Activated T-helper 1 cell treated with anti-CD3 and anti-CD28 coated beads, Interleukin-12 subunit alpha, Interleukin-12 subunit beta, Interleukin-2, Interleukin-4 antibody, amounts not matched to agents 30 ng/mL and 10 ng/mL and 1 ng/mL, durations not matched to agents 14 hours and 24 hours and 36 hours (primary cell): Measurements from ENCODE around the gene COQ5. TPM values are rescaled to one million over a fixed set of nuclear protein-coding genes. Genes with fewer than 3 reads are reported as not detected.
A peak's percentile ranks its signal among the peaks of the same experiment; 100 is the strongest.

Experiments
- DNase-seq: peaks from one replicate; pipeline ENCODE4 v3.0.0; 2021; ENCODE audit warnings: low spot score
- H3K27ac Mint-ChIP-seq: one replicate; pipeline ENCODE4 v1.8.0; 2021; ENCODE audit warnings: mild to moderate bottlenecking, mixed read lengths
- H3K27me3 Mint-ChIP-seq: one replicate; pipeline ENCODE4 v1.8.0; 2022; ENCODE audit warnings: mild to moderate bottlenecking, moderate library complexity, mixed read lengths; ENCODE audit not compliant: insufficient read depth
- H3K36me3 Mint-ChIP-seq: one replicate; pipeline ENCODE4 v1.8.0; 2021; ENCODE audit warnings: low read depth, mixed read lengths
- H3K4me1 Mint-ChIP-seq: one replicate; pipeline ENCODE4 v1.8.0; 2021; ENCODE audit warnings: low read depth, mixed read lengths
- H3K4me3 Mint-ChIP-seq: one replicate; pipeline ENCODE4 v1.8.0; 2021; ENCODE audit warnings: mild to moderate bottlenecking, moderate library complexity, mixed read lengths
- H3K9me3 Mint-ChIP-seq: one replicate; pipeline ENCODE4 v1.8.0; 2021; ENCODE audit warnings: mixed read lengths
- intact Hi-C: fragments of 100-400 bp; cut with micrococcal nuclease; formaldehyde crosslinking; loops from one replicate; pipeline ENCODE4 v1.15.1; 2024
- total RNA-seq: library from RNA; stranded (reverse); gene quantifications from 2 replicates; pipeline ENCODE4 v1.2.3, GENCODE V29; 2022

COQ5 gene
- total RNA-seq, 1 donor from 2014 or later = 27.8 TPM

DNA sequence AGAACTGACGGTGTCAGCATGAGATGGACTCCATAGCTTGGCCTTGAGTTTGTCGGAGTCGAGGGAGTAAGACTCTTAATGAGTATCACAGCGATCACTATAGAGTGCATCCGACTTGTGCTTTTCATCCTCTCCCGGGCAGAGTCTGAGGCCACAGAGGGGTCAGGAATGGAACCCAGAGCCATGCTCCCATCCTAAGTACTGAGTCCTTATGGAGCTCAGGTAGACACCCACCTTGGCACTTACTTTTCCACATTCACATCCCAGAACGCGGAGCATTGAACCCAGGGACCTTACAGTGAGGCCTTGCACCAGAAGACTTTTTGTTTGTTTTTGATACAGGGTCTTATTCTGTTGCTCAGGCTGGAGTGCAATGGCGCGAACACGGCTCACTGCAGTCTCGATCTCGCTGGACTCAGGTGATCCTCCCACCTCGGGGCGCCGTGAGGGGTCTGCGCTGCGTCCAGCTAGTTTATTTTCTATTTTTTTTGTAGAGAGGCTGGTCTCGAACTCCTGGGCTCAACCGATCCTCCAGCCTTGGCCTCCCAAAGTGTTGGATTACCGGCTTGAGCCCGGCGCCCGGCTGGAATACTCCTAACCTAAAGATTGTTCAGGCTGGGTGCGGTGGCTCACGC lies 58.7 kb downstream of the COQ5 start:
- no peaks in the 10 kb centered on the region for H3K9me3 Mint-ChIP-seq
- peak overlapping the region; percentile 95 for H3K4me3 Mint-ChIP-seq
- H3K36me3 Mint-ChIP-seq = peaks cover 21% of the 10 kb centered on the region
- intact Hi-C loops = no loop called here
- H3K27me3 Mint-ChIP-seq = peaks cover 5% of the 10 kb centered on the region
- peaks cover 55% of the 10 kb centered on the region for H3K4me1 Mint-ChIP-seq
- H3K27ac Mint-ChIP-seq = peak overlapping the region; percentile 87
- DNase-seq = peak; percentile 4

DNA sequence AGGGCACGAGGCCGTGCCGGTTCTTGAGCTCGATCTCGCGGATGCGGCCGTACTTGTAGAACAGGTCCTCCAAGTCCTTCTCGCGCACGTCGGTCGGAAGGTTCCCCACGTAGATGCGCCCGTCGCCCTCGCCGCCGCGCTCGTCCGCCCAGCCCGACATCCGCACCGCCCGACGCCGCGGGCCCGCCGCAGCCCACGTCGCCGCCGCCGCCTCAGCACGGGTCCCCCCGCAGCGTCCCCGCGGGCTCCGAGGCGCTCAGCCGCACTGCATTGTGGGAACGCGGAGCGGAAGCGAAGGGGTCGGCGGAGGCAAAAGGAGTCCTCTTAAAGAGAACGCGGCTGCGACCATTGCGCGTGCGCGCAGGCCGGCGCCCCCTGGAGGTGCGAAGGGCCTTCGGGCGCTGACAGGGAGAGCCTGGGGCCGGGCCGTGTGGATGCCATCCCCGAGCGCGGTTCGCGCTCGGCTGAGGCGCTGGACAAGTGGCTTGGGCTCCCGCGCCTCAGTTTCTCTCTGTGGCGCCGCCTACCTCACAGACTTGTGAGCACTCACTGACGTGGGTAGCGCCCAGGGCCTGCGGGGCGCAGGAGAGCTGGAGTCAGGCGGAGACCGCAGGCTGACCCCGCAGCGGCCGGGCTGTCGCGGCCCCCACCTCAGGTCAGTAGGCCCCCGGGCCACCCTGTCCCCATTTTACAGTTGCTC lies 59.4 kb downstream of the COQ5 start, which contains the start of gene SRSF9:
Gene SRSF9, minus strand, starts transcription at position 299 of the 700 bp plus-strand sequence. Its CDS starts 139 bp downstream, at position 160.
- peaks cover 2% of the 10 kb centered on the region for H3K27me3 Mint-ChIP-seq
- peak; percentile 97 for DNase-seq
- peak within 1 kb of the TSS; percentile 95 for H3K4me3 Mint-ChIP-seq
- H3K4me1 Mint-ChIP-seq = peaks cover 52% of the 10 kb centered on the region
- no peaks in the 10 kb centered on the region for H3K9me3 Mint-ChIP-seq
- peaks cover 27% of the 10 kb centered on the region for H3K36me3 Mint-ChIP-seq
- intact Hi-C loops = loop anchor here (1.0 to 10.0 kb wide), 6 partner anchors 26 to 269 kb away; partner anchors contain the start of genes COQ5, COX6A1 and RPLP0
- H3K27ac Mint-ChIP-seq = peak within 1 kb of the TSS; percentile 87

DNA sequence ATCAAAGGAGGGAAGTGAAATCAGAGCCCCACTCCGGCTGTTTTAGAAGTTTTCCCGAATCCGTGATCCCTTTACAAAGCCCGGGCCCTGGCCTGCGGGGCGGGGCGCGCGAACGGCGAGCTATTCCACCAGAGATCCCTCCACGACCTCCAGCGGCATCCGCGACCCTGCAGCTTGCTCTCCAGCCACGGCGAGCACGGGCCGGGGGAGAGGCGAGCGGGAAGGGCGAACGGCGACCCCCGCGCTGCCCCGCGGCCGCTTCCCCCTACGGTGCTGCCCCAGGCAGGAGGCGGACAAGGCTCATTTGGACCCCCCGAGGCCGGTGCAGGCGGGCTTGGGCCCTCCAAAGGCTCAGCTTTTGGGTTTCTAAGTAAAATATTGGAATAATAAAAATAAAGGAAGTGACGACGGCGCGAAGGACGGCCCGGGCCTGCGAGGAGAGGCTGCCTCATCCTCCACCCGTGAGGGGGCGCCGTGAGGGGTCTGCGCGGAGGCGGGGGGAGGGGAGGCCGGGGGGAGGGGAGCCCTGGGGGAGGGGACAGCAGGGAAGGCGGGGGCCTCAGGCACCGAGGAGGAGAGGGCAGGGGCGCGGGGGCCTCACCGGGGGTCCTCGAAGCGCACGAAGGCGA lies 60.0 kb downstream of the COQ5 start:
- Mint-ChIP-seq H3K27me3 (peaks cover 2% of the 10 kb centered on the region), H3K4me3 (peak overlapping the region; percentile 95), H3K4me1 (peaks cover 49% of the 10 kb centered on the region), H3K27ac (peak overlapping the region; percentile 77), H3K9me3 (no peaks in the 10 kb centered on the region), H3K36me3 (peaks cover 34% of the 10 kb centered on the region)
- peak; percentile 8 for DNase-seq
- intact Hi-C loops = loop anchor here (1.0 to 10.0 kb wide), 7 partner anchors 23 to 268 kb away; partner anchors contain the start of genes COQ5, COX6A1, GATC and RPLP0

DNA sequence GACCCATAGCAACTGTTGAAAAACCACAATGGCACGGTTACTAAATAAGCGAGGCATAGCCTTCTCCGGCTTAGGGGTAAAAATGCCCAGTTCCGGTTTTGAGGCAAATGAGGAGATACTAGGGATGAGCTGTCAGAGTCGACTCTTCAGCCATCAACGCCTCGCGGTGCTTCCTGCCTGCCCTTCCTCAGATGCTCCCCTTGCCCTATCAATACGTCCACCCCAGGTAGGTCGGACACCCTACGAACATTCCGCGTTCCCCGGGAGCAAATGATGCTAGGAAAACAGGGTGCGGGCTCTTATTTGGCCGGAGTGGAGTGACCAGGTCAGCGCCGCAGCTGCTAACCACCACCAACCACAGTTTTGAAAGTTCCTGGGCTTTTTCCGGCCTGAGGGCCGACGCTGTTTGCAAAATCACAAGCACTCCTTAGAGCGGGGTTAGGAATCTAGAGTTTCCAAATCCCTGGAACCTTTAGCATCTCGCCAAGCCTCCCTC lies 60.6 kb downstream of the COQ5 start:
- peak overlapping the region; percentile 77 for H3K27ac Mint-ChIP-seq
- peak overlapping the region; percentile 95 for H3K4me3 Mint-ChIP-seq
- H3K36me3 Mint-ChIP-seq = peaks cover 39% of the 10 kb centered on the region
- peak; percentile 3 for DNase-seq
- H3K9me3 Mint-ChIP-seq = no peaks in the 10 kb centered on the region
- peaks cover 2% of the 10 kb centered on the region for H3K27me3 Mint-ChIP-seq
- peaks cover 49% of the 10 kb centered on the region for H3K4me1 Mint-ChIP-seq
- intact Hi-C loops = loop anchor here (1.0 to 10.0 kb wide), 5 partner anchors 22 to 268 kb away; partner anchors contain the start of genes COQ5, GATC, RPLP0 and TRIAP1

DNA sequence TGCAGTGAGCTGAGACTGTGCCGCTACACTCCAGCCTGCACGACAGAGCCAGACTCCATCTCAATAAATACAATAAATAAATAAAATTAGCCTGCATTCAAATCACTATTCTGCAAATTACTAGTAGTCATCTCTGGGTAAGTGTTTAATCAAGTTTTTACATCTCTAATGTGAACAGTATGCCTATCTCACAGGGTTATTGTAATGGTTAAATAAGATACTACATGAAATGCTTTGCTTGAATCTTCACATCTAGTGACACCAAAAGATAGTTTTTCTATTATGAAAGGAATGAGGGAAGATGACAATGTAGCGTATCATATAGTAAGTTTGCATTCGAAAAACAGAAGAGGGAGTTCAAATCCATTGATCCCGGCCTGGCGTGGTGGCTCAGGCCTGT lies 61.5 kb downstream of the COQ5 start:
- intact Hi-C loops = loop anchor here (10.0 kb wide), 1 partner anchor 243 kb away; no protein-coding TSS in a partner anchor
- H3K9me3 Mint-ChIP-seq = no peaks in the 10 kb centered on the region
- H3K36me3 Mint-ChIP-seq = peaks cover 45% of the 10 kb centered on the region
- peaks cover 2% of the 10 kb centered on the region for H3K27me3 Mint-ChIP-seq
- peak overlapping the region; percentile 95 for H3K4me3 Mint-ChIP-seq
- H3K4me1 Mint-ChIP-seq = peaks cover 48% of the 10 kb centered on the region
- H3K27ac Mint-ChIP-seq = no peak overlapping the region
- no peak for DNase-seq

DNA sequence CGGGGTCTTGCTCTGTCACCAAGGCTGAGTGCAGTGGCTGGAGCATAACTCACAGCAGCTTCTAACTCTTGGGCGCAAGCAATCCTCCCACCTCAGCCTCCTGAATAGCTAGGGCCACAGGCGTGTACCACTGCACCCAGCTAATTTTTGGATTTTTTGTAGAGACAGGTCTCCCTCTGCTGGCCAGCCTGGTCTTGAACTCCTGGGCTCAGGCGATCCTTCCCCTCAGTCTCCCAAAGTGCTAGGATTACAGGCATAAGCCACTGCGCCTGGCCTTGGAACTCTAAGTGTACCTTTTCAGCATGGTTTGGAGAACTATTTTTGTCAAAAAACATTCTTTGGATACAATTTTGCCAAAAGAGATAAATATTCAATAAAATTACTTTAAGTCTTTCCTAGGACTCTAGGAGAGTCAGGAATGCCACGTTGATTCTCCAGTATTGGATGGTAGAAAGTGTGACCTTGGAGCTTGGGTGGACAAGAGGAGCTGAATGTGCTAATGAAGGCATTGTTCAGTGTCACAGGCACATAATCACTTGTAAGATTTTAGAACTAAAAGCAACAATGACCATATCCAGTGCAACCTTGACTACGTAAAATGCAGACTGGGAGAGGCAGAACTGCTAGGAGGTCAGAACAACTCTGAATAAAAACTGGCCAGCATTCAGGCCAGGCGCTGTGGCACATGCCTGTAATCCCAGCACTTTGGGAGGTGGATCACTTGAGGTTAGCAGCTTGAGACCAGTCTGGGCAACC lies 62.2 kb downstream of the COQ5 start:
- Mint-ChIP-seq H3K4me1 (peaks cover 41% of the 10 kb centered on the region), H3K27me3 (no peaks in the 10 kb centered on the region), H3K4me3 (peak overlapping the region; percentile 26), H3K36me3 (peaks cover 50% of the 10 kb centered on the region), H3K9me3 (no peaks in the 10 kb centered on the region), H3K27ac (no peak overlapping the region)
- peak; percentile 11 for DNase-seq
- intact Hi-C loops = loop anchor here (1.0 to 10.0 kb wide), 2 partner anchors 110 to 242 kb away; no protein-coding TSS in a partner anchor

DNA sequence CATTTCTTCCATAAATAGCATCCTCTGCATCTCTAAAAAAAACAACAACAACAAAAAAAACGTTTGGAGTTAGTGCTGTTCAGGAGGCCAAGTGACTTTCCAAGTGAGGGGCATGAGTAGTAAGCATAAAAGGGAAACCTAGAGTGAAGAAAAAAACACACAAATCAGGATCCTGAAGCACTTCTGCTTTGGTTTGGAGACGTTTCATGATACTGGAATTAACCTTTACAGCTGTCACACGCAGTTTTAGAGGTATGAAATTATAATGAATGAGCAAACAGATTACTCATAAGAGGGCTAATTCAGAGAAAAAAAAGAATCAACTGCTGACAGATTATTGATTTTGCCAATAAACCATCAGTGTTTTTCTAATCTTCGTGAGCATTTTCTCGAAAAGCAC lies 63.2 kb downstream of the COQ5 start:
- no peaks in the 10 kb centered on the region for H3K27me3 Mint-ChIP-seq
- peaks cover 35% of the 10 kb centered on the region for H3K4me1 Mint-ChIP-seq
- intact Hi-C loops = loop anchor here (1.0 to 10.0 kb wide), 2 partner anchors 109 to 241 kb away; no protein-coding TSS in a partner anchor
- H3K9me3 Mint-ChIP-seq = no peaks in the 10 kb centered on the region
- DNase-seq = no peak
- no peak overlapping the region for H3K4me3 Mint-ChIP-seq
- H3K27ac Mint-ChIP-seq = peak overlapping the region; percentile 40
- H3K36me3 Mint-ChIP-seq = peaks cover 54% of the 10 kb centered on the region

DNA sequence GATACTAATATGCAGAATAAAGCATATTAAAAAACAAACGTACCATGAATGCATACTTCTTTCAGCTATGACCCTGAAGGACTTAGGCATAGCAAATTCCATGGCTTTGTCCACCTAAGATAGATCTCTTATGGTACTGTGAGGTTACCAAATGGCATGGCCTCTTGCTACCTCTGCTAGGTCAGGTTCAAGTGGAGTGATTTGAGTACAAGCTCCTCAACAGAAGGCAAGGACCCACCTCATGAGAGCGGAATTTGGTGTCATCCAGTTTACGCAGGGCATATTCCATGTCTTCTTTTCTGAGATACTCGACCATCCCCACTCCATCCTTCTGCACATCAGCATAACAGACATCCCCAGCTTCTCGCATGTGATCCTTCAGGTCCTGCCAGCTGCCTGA lies 65.2 kb downstream of the COQ5 start:
- Mint-ChIP-seq H3K27me3 (no peaks in the 10 kb centered on the region), H3K9me3 (no peaks in the 10 kb centered on the region), H3K4me3 (no peak overlapping the region), H3K36me3 (peaks cover 67% of the 10 kb centered on the region), H3K4me1 (peaks cover 27% of the 10 kb centered on the region), H3K27ac (no peak overlapping the region)
- DNase-seq = no peak
- intact Hi-C loops = loop anchor here (10.0 kb wide), 1 partner anchor 239 kb away; no protein-coding TSS in a partner anchor

DNA sequence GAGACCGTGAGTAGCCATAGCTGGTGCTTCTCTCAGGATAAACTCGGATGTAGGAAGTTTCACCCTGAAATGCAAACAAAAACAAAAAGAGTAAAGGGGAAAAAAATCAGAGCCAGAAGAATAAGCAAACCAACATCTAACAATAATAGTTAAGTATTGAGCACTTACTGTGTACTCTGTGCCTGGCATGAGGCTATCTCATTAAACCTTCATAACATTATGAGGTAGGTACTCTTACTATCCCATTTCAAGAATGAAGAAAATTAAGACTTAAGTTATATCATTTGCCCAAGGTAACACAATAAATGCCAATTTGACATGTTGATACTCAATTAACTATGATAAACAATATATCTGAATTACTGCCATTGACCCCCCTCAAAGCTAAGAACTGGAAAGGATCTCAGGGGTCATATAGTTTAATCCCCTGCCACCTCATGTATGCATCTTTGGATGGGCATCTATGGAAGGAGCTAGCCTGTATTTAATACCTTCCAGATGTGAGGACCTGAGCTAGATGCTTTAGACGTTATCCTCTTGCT lies 66.8 kb downstream of the COQ5 start:
- Mint-ChIP-seq H3K27me3 (no peaks in the 10 kb centered on the region), H3K4me3 (no peak overlapping the region), H3K36me3 (peaks cover 64% of the 10 kb centered on the region), H3K4me1 (peaks cover 14% of the 10 kb centered on the region), H3K9me3 (no peaks in the 10 kb centered on the region), H3K27ac (no peak overlapping the region)
- DNase-seq = no peak
- intact Hi-C loops = loop anchor here (10.0 kb wide), 1 partner anchor 237 kb away; no protein-coding TSS in a partner anchor

DNA sequence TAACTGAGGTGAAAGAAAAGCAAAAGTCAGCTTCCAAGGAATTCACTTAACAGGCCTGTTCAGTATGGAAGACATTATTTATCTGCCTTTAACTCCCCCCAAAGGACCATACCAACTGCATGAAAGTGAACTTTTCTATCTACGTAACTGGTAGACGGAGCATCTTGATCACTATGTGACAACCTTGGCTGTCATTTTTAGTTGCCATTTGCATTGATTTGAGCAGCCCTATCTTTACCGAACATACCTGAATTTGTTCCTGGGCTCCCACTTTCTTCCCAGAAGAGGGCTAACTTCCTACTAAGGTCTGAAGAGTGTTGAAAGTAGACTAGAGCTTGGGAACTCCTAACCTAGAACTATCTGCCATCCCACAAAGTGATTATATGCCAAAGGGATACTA lies 68.8 kb downstream of the COQ5 start:
- DNase-seq = no peak
- H3K9me3 Mint-ChIP-seq = no peaks in the 10 kb centered on the region
- no peaks in the 10 kb centered on the region for H3K27me3 Mint-ChIP-seq
- H3K4me3 Mint-ChIP-seq = no peak overlapping the region
- peaks cover 69% of the 10 kb centered on the region for H3K36me3 Mint-ChIP-seq
- H3K4me1 Mint-ChIP-seq = peaks cover 8% of the 10 kb centered on the region
- peak overlapping the region; percentile 31 for H3K27ac Mint-ChIP-seq
- intact Hi-C loops = loop anchor here (10.0 kb wide), 1 partner anchor 235 kb away; no protein-coding TSS in a partner anchor

DNA sequence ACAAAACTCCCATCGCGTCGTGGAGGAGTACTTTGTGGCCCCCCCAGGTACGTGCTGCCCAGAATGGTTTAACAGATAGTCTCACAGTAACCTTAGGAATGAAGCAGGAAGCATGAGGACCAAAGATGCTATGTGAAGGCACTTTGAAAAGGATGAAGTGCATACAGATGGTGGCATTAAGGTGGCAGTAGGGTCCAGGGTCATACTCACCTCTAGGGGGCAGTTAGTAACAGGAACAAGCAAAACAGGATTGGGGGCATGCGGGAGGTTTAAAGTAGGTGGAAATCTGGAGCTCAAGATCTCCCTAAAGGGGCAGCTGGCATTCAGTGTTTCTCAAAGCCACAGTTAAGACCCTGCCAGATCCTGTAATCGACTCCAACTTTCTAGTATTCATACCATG lies 71.8 kb downstream of the COQ5 start:
- H3K4me1 Mint-ChIP-seq = peaks cover 13% of the 10 kb centered on the region
- H3K27me3 Mint-ChIP-seq = no peaks in the 10 kb centered on the region
- intact Hi-C loops = no loop called here
- H3K27ac Mint-ChIP-seq = no peak overlapping the region
- H3K36me3 Mint-ChIP-seq = peaks cover 44% of the 10 kb centered on the region
- no peaks in the 10 kb centered on the region for H3K9me3 Mint-ChIP-seq
- DNase-seq = no peak
- no peak overlapping the region for H3K4me3 Mint-ChIP-seq

DNA sequence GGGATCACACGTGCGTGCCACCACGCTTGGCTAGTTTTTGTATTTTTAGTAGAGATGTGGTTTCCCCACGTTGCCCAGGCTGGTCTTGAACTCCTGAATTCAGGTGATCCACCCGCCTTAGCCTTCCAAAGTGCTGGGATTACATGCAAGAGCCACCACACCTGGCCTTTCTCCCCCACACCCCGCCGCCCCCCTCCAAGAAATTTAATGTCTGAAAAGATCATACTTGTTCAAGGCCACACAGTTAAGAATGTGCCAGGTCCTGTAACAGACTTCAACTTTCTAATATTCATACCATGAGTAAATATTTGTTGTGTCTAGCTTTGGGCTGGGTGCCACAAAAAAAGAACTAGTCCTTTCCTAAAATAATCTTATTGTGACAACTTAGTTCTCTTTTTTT lies 73.7 kb downstream of the COQ5 start:
- DNase-seq = no peak
- H3K36me3 Mint-ChIP-seq = peaks cover 38% of the 10 kb centered on the region
- H3K4me1 Mint-ChIP-seq = peaks cover 13% of the 10 kb centered on the region
- no peaks in the 10 kb centered on the region for H3K9me3 Mint-ChIP-seq
- no peak overlapping the region for H3K27ac Mint-ChIP-seq
- no peak overlapping the region for H3K4me3 Mint-ChIP-seq
- no peaks in the 10 kb centered on the region for H3K27me3 Mint-ChIP-seq
- intact Hi-C loops = no loop called here
